SH-SY5Y (cell line): Measurements from ENCODE around the gene CCL23.

Source experiments
- GATA2 ChIP-seq: IDR thresholded peaks from 2 replicates; pipeline ENCODE4 v1.6.1; 2011; ENCODE audit warnings: mild to moderate bottlenecking, low read depth, low read length
- GATA3 ChIP-seq: IDR thresholded peaks from 2 replicates; pipeline ENCODE4 v1.6.1; 2011; ENCODE audit warnings: low read depth, mild to moderate bottlenecking, low read length, moderate library complexity

- TF ChIP-seq GATA3 (no peak), GATA2 (no peak)
Observed at GRCh38 chr17:36060816-36061215, 43.0 kb upstream of the CCL23 start.
